PC-9 (cell line): ENCODE measurements around the gene CTAG1B.

Experiments used
- CTCF ChIP-seq: fragments of 200-600 bp; sonication (generic); conservative IDR thresholded peaks from 2 replicates; pipeline ENCODE4 v1.6.1; 2017; ENCODE audit warnings: mixed run types, antibody characterized with exemption, mild to moderate bottlenecking, moderate library complexity
- EZH2 ChIP-seq: fragments of 200-600 bp; sonication (generic); IDR thresholded peaks from 2 replicates; pipeline ENCODE4 v1.8.0; 2017; ENCODE audit warnings: antibody characterized with exemption, low read depth

- TF ChIP-seq EZH2: no peak
- no peak for TF ChIP-seq CTCF
These were observed 22.7 kb downstream of the CTAG1B start for GRCh38 chrX:154596290-154596929.
